Stimulated activated CD4-positive, alpha-beta T cell treated with anti-CD3 and anti-CD28 coated beads, Interleukin-4, amount 100 ng/mL, for 1 hour (primary cell): ENCODE results near the gene CENPX.

ENCODE experiments used
- DNase-seq: peaks from one replicate; pipeline ENCODE4 v3.0.0-alpha.2; 2020

Gene CENPX

DNA sequence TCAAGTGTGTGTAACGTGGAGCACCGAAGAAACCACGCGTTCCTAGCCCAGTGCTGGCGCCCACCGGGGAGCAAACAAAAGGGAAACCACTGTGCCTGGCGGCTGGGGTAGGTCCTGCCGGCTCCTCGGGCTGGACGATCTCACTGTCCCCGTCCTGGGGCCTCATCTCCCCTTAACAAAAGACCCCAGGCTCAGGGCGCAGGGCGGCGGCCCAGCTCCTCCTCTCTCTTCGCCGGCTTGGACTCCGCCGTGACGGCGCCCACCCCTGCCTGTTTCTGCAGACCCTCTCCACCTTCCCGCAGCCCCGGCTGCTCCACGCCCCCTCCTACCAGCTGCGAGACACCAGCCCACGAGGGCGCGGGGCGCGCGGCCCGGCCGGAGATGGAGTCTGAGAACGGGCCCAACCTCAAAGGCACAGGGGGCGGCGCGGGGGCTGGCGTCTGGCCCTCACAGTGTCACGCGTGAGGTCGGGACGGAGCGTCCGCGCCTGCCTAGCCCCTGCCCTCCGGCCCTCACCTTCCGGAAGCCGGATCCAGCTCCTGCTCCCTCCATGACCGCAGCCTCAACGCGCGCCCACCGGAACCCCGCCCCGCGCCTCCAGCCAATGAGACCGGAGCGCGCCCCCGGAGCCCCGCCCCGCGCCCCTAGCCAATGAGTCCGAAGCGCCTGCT is at the start of gene CENPX:
TSS of gene CENPX (minus strand) at position 569 of the 671 bp plus-strand sequence. CDS start at position 552, 17 bp downstream.
- no peak for DNase-seq

DNA sequence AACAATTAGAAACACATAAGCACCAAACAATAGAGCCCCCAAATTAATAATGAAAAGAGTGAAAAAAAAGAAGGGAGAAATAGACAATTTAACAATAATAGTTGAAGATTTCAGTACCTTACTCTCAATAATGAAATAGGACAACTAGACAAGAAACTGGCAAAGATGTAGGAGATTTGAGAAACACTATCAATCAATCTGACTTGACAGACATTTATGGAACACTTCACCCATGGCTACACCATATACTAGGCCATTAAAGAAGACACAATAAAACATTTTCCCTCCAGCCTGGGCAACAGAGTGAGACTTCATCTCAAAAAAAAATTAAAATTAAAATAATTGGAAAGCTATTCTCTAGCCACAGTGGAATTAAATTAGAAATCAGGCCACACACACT is 47.9 kb upstream of the CENPX start:
- DNase-seq = no peak

DNA sequence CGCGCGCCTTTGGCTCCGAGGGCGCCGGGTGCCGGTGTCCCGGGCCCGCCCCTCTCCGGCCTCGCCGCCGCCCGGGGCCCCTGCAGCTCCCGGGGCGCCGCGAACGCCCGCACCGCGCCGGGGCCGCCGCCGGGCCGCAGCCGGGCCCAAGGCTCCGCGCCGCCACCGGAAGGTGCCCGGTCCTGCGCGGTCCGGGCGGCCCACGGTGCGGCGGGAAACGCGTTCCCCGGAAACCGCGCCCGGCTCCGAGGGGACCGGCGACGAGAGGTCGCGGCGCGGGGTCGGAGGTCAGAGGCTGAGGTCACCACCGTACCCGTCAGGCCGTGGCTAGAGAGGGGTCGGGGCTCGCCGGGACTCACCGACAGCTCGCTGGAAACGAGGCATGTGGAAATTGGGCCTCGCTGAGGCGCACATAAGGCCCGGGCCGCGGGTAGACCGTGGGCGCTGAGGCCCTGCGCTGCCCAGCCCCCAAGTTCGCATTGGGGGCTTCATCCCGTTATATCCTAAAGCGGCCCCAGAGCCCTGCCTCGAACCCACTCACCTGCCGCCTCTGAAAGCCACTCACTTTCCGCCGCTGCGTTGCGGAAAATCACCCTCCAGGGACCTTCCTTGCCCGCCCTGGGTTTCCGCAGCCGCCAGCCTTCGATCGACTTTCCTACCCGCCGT is 43.1 kb upstream of the CENPX start, which contains the start of gene DUS1L:
TSS of gene DUS1L (minus strand) at position 167 of the 666 bp plus-strand sequence. CDS start 745 bp downstream, outside the sequence.
- peak; percentile 74 for DNase-seq

DNA sequence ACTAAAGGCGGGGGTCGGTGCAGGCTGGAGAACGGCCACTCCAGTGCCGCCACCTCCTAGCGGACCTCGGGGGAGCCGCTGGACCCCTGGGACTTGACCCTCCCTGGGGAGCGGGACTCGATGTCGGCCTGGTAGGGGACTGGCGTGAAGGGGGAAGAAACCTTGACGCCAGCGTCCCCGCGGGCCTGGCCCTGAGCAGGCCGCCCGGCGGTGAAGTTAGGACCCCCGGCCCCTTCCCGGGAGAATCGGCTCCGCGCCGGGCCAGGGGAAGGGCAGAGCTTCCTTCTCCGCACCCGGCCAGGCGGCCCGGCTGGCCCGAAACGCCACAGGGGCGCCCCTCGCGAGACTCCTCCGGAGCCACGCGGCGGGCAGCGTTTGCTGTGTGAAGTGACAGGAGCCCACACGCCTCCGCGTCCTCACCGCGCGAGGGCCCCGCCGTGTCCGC is 42.5 kb upstream of the CENPX start:
- peak; percentile 43 for DNase-seq

DNA sequence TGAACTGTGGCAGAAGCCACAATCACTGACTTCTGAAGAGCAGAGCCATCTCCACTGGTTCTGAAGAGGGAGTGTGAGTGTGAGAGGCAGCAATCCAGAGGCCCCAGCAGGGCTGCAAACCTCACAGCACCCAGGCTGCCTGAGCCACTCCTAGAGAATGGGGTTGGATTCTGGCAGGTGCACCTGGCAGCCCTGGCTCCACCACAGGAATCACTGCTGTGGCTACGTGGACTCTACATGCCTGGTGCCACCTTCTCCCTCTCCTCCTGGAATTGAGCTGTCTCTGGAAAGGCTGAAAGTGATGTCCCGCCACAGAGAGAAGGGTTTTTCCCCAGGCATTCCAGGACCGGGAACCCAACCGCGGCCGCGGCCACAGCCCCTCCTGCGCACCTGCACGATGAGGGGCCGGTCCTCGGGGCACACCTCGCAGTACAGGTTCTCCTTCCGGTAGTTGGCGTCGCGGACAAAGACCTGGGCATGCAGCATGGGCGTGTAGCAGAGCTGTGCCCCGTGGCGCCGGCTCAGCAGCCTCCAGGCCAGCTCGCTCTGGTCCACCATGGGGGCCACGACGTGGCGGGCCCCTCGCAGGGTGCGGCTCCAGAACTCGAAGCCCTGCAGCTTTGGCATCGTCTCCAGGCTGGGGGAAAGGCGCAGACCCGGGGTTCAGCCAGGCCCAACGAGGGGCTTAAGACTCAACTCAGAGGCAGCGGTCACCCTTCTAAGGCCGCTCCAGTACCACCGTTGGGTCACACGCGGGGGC is 41.9 kb upstream of the CENPX start:
- DNase-seq = peak; percentile 8

DNA sequence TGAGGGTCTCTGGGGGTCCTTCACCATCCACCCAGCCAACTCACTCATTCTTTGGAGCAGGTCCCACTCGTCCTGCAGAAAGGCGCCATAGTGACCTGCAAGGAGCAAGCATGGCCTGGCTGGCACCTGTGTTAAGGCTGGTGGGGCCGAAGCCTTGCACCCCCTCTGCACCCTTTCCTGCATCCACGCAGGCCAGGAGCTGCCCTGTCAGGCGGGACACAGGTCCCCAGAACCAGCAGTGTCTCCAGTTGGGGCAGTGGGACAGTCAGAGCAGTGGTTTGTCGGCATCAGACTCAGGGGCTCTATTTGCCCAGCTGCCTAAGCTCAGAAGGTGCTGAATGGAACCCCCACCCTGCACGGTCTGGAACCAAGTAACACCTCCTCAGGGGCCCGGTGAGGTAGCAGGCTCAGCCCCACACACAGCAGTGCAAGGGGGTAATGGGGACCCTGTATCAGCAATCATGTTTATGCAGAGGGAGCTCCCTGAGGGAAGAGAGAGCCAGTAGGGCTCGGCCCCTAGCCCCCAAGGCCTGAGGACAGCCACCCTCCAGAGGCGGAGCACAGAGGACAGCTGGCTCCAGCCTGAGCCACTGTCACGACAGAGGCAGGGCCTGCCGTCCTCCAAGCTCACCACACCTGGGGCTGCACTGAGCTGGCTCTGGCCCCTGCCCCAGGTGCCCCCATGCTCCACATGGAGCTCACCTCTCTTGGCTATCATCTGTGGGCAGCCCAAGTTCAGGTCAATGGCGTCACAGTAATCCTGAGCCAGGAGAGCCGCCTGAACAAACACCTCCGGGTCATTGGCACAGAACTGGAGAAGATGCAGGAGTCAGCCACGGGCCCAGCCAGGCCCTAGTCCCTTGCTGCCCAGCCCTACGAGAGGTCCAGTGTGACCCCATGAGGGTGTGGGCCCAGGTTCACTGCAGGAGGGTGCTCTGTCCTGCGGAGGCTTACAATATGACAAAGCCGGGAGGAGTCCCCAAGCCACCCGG is 41.0 kb upstream of the CENPX start:
- no peak for DNase-seq

DNA sequence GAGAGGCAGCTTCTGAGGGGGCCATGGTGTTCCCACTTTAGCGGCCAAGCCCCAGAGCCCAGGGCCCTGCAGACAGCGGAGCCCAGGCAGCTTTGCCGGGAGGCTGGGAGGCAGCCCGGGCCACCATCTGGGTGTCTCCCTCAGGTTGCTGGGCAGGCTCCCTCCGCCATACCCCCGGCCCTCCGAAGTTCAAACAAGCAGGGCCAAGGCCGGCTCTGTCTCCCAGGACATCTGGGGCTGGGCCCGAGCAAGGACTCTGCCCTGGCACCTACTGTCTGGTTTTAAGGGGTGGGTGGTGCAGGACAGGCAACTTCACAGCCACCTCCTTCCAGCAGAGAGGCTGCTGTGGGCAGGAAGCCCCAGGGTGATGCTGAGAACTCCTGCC is 40.3 kb upstream of the CENPX start:
- DNase-seq = no peak

DNA sequence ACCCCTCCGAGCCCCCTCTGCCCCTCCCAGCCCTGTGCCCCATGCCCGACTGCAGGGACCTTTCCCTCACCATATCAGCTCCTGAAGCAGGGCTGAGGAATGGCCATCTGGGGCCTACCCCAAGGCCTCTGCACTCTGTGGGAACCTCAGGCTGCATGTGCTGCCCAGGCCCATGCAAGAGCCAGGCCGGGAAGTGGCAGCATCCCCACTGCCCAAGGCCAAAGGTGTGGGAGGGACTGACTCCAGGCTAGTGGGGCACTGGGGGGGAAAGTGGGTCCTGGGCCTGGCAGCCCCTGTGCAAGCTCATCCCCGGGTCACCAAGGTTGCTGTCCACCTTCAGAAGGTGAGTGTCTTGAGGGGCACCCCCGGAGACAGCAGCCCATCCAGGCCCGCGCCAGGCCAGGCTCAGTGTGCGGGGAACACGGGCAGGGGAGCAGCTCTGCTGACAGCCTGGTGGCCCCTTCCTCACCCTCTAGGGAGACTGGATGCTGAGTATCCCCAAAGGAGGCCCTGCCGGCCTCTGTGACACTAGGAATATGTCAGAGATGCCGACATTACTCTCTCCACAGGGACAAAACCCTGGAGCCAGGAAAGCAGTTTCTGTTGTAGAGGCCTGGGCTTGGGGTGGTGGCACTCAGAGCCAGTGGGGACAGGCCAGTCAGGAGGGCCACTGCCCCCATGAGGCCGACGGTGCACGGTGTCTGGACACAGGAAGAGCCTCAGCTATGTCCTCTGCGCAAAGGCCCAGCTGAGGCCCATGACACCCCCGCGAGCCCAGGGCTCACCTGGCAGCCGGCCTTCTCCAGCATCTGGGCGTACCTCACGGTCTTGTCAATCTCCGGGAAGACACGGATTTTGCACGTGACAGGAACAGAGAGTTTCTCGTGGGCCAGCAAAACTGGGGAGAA is 39.7 kb upstream of the CENPX start:
- no peak for DNase-seq

DNA sequence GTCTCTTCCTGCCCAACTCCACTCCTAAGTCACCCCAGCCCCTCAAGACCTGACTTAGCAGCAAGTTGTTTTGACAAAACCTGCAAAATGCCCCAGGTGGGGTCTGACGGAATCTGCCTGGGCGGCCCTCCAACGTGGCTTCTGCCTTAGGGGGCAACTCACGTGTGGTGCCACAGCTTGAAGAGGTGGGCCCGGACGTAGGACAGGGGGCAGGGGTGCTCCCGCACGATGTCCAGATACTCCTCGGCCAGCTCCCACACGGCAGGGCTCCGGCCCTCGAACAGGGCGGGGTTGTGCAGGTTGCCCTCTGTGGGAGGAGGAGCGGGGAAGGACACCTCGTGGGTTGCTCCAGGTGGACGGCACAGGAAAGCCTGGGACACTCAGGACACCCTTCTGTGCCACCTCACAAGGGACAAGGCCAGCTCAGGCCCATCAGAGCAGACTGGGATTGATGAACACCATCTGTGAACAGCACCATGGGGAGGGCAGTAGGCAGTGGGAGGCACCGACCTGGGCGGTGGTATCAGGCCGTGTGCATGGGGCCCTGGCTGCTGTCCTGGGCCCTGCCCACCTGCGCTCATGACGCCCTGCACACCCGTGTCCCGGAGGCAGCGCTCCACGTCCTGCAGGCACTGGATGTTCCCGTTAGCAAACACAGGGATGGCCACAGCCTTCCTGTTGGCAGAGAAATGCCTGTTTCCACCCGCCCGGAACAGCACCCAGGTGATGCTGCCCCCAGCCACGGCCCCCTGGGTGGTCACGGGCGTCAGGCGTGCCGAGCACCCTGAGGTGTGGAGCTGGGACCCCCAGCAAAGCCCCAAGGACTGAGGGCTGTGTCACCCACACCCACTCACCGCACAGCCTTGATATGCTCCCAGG is 38.6 kb upstream of the CENPX start:
- peak; percentile 2 for DNase-seq

DNA sequence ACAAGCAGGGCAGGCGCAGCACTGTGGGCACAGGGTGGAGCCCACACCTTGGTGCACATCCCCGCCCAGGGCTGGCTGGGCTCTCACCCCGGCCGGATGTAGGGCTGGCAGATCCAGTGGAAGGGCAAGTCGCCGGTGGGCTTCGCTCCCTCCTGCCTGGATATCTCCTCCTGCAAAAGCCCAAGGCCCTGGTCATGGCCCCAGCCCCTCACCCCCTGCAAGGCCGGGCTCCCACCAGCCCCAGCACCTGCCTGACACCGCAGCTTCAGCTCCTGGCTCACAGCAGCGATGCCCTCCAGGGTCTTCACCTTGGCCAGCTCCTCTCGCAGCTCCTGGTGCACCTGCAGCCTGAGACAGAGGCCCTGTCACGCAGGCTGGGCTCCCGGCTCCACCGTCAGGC is 37.9 kb upstream of the CENPX start:
- DNase-seq = no peak

DNA sequence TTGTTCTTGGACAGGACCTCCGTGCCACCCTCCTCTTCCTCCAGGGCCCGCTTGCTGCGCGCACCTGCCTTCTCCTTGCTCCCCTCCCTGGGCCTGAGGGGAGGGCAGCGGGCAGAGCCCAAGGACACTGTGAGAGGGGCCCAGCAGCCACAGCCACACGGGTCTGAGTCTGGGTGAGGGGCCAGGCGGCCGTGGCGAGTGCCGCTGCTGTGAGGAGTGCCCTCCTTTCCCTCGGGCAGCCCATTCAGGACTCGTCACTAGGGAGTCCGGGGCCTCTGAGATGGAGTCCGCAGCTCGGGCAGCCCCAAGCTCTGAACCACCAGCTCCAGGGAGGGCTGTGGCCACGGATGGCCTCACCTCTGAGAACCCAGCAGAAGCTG is 37.3 kb upstream of the CENPX start:
- DNase-seq = no peak

DNA sequence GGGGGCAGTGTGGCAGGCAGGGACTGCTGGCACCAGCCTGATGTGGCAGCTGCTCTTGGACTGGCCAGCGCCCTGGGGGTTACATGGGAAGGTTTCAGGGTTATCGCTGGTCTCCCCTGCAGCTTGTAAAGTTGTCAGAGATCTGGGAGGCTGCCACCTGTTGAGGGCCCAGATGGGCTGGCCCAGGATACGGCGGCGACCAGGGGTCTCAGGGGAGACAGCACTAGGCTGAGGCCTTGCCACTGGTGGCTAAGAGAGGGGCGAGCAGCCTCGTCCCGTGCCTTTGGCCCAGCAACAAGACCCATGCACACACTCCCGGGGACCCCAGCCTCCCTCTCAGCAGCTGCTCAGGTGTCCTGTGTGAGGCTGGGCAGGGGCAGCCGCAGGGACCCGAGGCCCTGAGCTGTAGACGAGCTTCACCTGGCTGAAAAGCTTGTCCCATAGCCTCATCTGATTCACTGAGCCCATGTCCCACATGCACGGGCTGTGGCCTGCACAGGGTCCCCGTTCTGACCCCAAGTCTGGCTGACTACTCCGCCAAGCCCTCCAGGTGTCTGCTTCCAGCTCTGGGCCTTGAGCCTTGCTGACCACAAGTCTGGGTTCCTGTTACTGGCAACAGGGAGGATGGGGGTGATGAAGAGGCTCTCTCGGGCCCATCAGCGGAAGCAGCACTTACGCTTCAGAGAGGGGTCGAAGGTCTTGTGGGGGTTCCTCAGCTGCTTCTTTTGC is 36.8 kb upstream of the CENPX start:
- DNase-seq = peak; percentile 2

DNA sequence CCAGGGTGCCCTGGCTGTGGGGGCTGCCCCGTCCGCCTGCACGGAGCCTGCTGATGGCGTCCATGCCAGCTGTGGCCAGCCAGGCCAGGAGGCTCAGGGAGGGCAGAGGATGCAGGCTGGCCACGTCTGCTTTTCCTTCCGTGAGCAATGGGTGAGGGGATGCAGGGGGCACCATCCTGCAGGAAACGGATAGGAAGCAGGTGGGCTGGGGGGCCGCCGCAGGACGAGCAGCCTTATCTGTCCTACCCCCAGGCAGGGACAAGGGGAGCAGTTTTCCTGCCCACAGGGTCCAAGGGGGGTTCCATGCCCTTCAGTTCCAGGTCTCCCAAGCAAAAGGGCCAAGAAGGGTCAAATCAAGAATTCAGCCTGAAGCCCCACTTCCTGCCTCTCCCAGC is 36.2 kb upstream of the CENPX start:
- no peak for DNase-seq

DNA sequence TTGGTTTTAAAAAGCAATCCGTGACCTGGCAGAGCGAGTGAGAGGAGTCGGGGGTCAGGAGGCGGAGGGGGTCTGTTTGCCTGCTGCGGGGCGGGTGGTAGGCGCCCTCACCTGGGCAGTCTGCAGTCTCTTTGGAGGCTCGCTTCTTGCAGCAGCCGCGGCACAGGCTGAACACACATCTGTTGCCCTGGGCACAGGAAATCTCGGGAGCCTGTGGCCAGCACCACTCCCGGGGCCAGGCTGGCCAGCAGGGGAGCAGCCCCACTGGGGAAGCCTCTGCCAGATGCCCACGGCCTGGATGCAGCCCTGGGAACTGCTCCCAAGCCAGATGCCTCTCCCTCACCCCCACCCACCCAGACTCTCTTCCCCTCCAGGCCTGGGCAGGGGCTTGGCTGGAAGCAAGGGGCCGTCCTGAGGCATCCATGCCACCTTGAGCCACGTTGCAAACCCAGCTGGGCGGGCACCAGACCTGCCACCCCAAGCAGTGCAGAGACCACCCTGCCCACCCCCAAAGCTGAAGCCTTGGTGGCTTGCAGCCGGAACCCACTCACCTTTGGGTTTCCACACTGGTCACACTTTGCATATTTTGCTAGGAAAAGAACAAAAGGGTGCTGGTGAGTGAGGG is 35.7 kb upstream of the CENPX start:
- DNase-seq = peak; percentile 2

DNA sequence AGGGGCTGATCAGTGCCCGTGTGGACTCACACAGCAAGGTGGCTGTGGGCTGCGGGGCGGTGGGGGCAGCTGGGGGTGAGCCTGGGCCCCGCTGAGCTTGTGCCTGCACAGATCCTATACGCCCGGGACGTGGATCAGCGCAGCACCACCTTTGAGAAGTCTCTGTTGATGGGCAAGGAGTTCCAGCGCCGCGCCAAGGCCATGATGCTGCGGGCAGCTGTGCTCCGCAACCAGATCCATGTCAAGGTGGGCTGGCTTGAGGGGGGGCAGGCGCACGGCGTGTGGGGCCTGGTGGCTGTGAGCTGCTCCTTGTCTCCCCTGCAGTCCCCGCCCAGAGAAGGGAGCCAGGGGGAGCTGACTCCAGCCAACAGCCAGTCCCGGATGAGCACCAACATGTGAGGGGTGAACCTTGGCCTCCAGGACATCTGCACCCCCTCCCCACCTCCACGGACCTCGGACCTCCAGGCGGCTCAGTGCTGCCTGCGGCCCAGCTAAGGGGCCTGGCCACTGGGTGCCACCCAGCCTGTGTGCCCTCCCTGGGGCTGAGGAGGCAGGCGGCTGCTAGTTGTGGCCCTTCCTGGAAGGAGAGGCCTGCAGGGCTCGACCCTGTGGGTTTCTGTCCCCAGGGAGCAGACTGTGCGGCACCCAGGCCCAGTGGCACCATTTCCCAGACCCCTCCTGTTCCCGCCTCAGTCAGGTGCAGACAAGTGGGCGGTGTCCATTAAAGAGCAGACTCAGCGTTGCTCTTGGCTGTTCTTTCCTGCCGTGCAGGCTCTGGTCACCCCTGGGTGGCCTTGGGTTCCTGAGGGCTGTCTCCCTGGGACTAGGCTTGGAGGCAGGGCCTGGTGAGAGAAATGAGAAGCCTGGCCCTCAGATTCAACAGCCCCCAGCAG is 34.3 kb upstream of the CENPX start:
- peak; percentile 9 for DNase-seq

DNA sequence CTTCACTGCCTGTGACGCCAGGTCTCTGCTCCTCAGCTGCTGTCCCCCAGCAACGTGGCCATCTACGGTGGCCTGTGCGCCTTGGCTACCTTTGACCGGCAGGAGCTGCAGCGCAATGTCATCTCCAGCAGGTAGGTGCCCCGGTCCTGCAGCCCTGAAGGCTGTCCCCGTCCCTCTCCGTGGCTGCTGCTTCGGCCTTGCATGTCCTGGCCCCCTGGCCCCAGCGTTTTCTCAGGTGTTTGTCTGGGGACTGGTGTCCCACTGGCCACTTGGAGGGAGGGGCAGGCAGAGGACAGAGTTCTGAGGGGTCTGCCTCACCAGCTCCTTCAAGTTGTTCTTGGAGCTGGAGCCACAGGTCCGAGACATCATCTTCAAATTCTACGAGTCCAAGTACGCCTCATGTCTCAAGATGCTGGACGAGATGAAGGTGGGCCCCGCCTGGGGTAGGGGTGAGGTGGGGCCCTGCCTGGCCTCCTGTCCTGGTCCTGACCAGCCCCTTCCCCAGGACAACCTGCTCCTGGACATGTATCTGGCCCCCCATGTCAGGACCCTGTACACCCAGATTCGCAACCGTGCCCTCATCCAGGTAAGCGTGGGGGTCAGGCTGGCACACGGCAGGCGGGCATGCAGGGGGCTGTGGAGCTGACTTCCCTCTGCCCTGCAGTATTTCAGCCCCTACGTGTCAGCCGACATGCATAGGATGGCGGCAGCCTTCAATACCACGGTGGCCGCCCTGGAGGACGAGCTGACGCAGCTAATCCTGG is 33.5 kb upstream of the CENPX start:
- DNase-seq = peak; percentile 7
